Measurements from ENCODE around the gene ALDH3B2.
"Not testable (repeated sequence)": the region's sequence is repeated elsewhere in the genome, so short reads cannot be mapped to it uniquely, and the experiment has no call there.

DNA sequence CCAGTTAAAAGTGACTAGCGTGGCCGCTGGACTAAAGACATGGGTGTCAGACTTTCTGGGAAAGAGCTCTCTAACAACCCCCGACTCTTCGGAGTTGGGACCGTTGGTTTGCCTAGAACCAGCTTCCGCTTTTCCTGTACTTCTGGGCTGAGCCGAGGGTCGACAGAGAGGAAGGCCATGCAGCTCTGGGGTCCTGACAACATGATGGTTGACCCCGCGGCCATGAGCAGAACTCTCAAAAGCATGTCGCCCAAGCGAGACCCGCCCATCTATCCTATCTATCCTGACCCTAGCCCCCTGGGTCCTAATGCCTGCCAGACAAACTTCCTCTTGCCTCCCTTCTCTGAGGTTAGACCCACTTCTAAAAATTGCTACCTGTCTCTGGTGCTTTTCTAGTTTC, 53.8 kb downstream of the ALDH3B2 start:
- TF ChIP-seq, protein P1, sequence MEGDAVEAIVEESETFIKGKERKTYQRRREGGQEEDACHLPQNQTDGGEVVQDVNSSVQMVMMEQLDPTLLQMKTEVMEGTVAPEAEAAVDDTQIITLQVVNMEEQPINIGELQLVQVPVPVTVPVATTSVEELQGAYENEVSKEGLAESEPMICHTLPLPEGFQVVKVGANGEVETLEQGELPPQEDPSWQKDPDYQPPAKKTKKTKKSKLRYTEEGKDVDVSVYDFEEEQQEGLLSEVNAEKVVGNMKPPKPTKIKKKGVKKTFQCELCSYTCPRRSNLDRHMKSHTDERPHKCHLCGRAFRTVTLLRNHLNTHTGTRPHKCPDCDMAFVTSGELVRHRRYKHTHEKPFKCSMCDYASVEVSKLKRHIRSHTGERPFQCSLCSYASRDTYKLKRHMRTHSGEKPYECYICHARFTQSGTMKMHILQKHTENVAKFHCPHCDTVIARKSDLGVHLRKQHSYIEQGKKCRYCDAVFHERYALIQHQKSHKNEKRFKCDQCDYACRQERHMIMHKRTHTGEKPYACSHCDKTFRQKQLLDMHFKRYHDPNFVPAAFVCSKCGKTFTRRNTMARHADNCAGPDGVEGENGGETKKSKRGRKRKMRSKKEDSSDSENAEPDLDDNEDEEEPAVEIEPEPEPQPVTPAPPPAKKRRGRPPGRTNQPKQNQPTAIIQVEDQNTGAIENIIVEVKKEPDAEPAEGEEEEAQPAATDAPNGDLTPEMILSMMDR (IDR thresholded peaks at IDR 0.05): not testable (repeated sequence)
- not testable (repeated sequence) for TF ChIP-seq POLR2A (IDR thresholded peaks at IDR 0.05)

All from Peyer's patch (tissue), 4 donors.